Measurements from ENCODE around the gene BANF2. TPM values are rescaled to one million over a fixed set of nuclear protein-coding genes. Genes with fewer than 3 reads are reported as not detected.

The BANF2 gene
- total and polyA plus RNA-seq, 2 of the 4 experiments (the other 2 are of a cell fraction): not detected

DNA sequence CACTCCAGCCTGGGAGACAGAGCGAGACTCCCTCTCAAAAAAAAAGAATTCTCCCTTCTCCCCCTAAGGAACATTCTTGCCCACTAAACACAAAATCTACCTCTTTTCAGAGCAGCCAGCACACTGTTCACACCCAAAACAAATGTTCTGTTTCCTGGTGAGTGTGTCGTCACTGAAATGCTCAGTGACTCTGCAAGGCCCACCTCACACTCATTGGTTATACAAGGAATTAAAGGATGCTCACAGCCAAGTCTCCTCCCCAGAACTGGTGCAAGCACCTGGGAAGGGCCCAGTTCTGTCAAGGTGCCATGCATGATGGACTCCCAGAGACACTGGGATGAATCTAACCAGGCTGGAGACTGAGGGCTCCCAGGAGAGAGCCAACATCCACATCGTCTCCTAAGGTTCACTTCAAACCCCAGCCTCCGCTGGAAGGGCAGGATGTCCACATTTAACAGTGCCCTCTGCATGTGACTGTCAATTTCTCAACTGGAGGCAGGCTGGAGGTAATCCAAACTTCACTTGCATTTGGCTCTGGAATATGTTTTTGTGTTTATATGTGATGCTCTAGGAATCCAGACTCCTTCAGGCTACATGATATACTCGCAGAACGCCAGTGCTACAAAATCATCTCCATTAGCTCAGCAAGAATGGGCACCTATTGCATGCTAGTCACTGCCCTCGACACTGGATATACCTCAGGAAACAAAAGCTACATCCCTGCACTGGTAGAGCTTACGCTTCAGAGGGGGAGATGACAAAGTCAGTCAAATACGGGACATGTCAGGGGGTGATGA is 24.8 kb upstream of the BANF2 start:
- peak overlapping the region; percentile 44 for H2AK9ac ChIP-seq (replicated peaks; ENCODE audit: low read depth, low read length, poor library complexity)
- no peak overlapping the region for H2AFZ ChIP-seq (replicated peaks; ENCODE audit: low read length, poor library complexity)
- H3K4me3 ChIP-seq (ENCODE audit: insufficient read depth, low read depth, low read length): no peak overlapping the region
- TF ChIP-seq CEBPB (IDR thresholded peaks at IDR 0.05; ENCODE audit: low read depth, low read length) (no peak), MXI1 (IDR thresholded peaks at IDR 0.05; ENCODE audit: borderline replicate concordance, low read depth, low read length) (no peak), RFX5 (IDR thresholded peaks at IDR 0.05; ENCODE audit: low read depth, low read length) (no peak), MAFK (IDR thresholded peaks at IDR 0.05; ENCODE audit: low read depth, low read length) (0 out of 2 replicates have a peak, but pooled peaks have one; percentile 19), BHLHE40 (IDR thresholded peaks at IDR 0.05; ENCODE audit: low read depth, low read length) (peak; percentile 34; the same call in 1 of the 2 replicates), USF2 (IDR thresholded peaks at IDR 0.05; ENCODE audit: low read depth, low read length) (peak; percentile 2; the same call in 1 of the 2 replicates)
- no peaks in the 10 kb centered on the region for H3K9me3 ChIP-seq (ENCODE audit: control insufficient read depth, insufficient read depth, low read length)
- DNase-seq (peak; percentile 67), ATAC-seq (ENCODE audit: low read depth) (peak; percentile 66)
- H3K27ac ChIP-seq (ENCODE audit: insufficient read depth, low read length): peak overlapping the region; percentile 46; the same call in 1 of the 2 replicates
- H3K23ac ChIP-seq (ENCODE audit: low read depth, low read length): no peak overlapping the region
- H3K9ac ChIP-seq (ENCODE audit: low read depth, low read length): no peak overlapping the region
- peaks cover 100% of the 10 kb centered on the region for H4K20me1 ChIP-seq (ENCODE audit: insufficient read depth, low read length)
- no peak overlapping the region for H4K8ac ChIP-seq (ENCODE audit: low read depth in 2 of 2, low read length in 2 of 2)
- peaks cover 12 to 74% of the 10 kb centered on the region in 2 experiments; a peak in 3 of 4 replicates for H3K79me1 ChIP-seq (ENCODE audit: low read depth in 1 of 2, low read length in 2 of 2)
- ChIA-PET POLR2A (ENCODE audit: unreplicated experiment) (interaction anchor here (0.6 to 1.3 kb wide), 2 partner anchors 16 to 293 kb away, joined by 3 to 4 read pairs; no protein-coding TSS in a partner anchor), CTCF (no interaction called here)
- no peak overlapping the region for H2BK5ac ChIP-seq (ENCODE audit: low read depth, low read length, poor library complexity, severe bottlenecking)
- H3K27me3 ChIP-seq (ENCODE audit: control insufficient read depth, insufficient read depth, low read length): no peaks in the 10 kb centered on the region
- 50% methylated on average over 7 of the region's 9 CpGs; no CpG with 5 or more reads in 1 of the 2 experiments for WGBS, 2 experiments (ENCODE audit: extremely low coverage in 2 of 2, insufficient read length in 1 of 2)
- peaks cover 42% of the 10 kb centered on the region for H3K4me1 ChIP-seq (ENCODE audit: control insufficient read depth, insufficient read depth, low read length)
- peak overlapping the region; percentile 64 for H3K4me2 ChIP-seq (ENCODE audit: low read depth, low read length)
- H3K9me1 ChIP-seq (ENCODE audit: insufficient read depth, low read length): peaks cover 49% of the 10 kb centered on the region
- no TSS peak for BruUV-seq (replicated peaks)
- no peak overlapping the region for H3K4ac ChIP-seq (ENCODE audit: low read depth, low read length)
- H2BK20ac ChIP-seq (ENCODE audit: low read depth, low read length): no peak overlapping the region
- in situ Hi-C loops (cut with MboI; ENCODE audit: low sequenced_read_pairs): loop anchor here (5.0 kb wide), 1 partner anchor 222 kb away; no protein-coding TSS in a partner anchor
- dilution Hi-C loops (cut with HindIII; ENCODE audit: low sequenced_read_pairs, unreplicated experiment): no loop called here
- no peak overlapping the region for H3K56ac ChIP-seq (ENCODE audit: extremely low read depth, insufficient read depth, low read length)
- 0 out of 2 replicates have a peak overlapping the region, but pooled peaks have one; percentile 7 for H3K14ac ChIP-seq (replicated peaks; ENCODE audit: low read depth, low read length)
- H4K5ac ChIP-seq (ENCODE audit: low read depth, low read length): no peak overlapping the region
- intact Hi-C loops (cut with micrococcal nuclease): no loop called here
- H3K18ac ChIP-seq (ENCODE audit: low read depth, low read length): no peak overlapping the region
- H2BK15ac ChIP-seq (ENCODE audit: low read depth, low read length): no peak overlapping the region
- peak overlapping the region; percentile 35 for H2AK5ac ChIP-seq (ENCODE audit: low read depth, low read length)
- no peak overlapping the region for H2BK120ac ChIP-seq (ENCODE audit: low read depth, low read length)
- H3K36me3 ChIP-seq (ENCODE audit: control insufficient read depth, insufficient read depth, low read length): peaks cover 44% of the 10 kb centered on the region
- no peak overlapping the region for H4K91ac ChIP-seq (ENCODE audit: insufficient read depth, low read depth, low read length)

All from IMR-90 (cell line).